ENCODE results near the gene RNF150.

- TF ChIP-seq CTCF (conservative IDR thresholded peaks at IDR 0.05; ENCODE audit: low read depth, low read length) = no peak
- TF ChIP-seq EZH2 (IDR thresholded peaks at IDR 0.05; ENCODE audit: borderline replicate concordance, low read depth, low read length, poor library complexity, severe bottlenecking) = no peak
Measured at GRCh38 chr4:140963883-140964282, 169.4 kb downstream of the RNF150 start.

Data from A673 (cell line).